K562 (cell line): ENCODE results near the gene RNASE2.

Experiments
- CBX2 ChIP-seq: fragments of 200-600 bp; sonication (generic); IDR thresholded peaks from one replicate; pipeline ENCODE4 v1.6.1; 2012; ENCODE audit warnings: mild to moderate bottlenecking, low read length, inconsistent platforms; ENCODE audit not compliant: insufficient read depth, poor library complexity, severe bottlenecking
- EP400 ChIP-seq: fragments of 450-650 bp; IDR thresholded peaks from 2 replicates; pipeline ENCODE4 v1.6.1; 2017; ENCODE audit warnings: antibody characterized with exemption, mild to moderate bottlenecking, moderate library complexity
- EZH2 ChIP-seq: IDR thresholded peaks from 2 replicates; pipeline ENCODE4 v1.6.1; 2012; ENCODE audit warnings: low read depth, mild to moderate bottlenecking, inconsistent platforms, low read length, borderline replicate concordance
- FOXA1 ChIP-seq: fragments of 450-650 bp; IDR thresholded peaks from 2 replicates; pipeline ENCODE4 v1.6.1; 2016; ENCODE audit warnings: mild to moderate bottlenecking, borderline replicate concordance
- FOXJ3 ChIP-seq: sonication (generic); formaldehyde crosslinking; IDR thresholded peaks from 2 replicates; pipeline ENCODE4 v1.4.0; 2020; ENCODE audit warnings: mild to moderate bottlenecking, missing genetic modification reagents
- JUN ChIP-seq, 2 experiments: sonication (generic) in 1 of 2; formaldehyde crosslinking in 1 of 2; IDR thresholded peaks; 2 replicates each; pipeline versions ENCODE4 v1.6.1 to v1.8.0; 2012 to 2022; ENCODE audit warnings: borderline replicate concordance in 2 of 2, mild to moderate bottlenecking in 2 of 2, improper control_type of control experiment in 1 of 2, low read depth in 1 of 2, low read length in 1 of 2, missing genetic modification reagents in 1 of 2
- NBN ChIP-seq: fragments of 450-650 bp; IDR thresholded peaks from 2 replicates; pipeline ENCODE4 v1.6.1; 2016; ENCODE audit warnings: low read depth, mild to moderate bottlenecking
- NCOR1 ChIP-seq: fragments of 450-650 bp; IDR thresholded peaks from 2 replicates; pipeline ENCODE4 v1.6.1; 2016; ENCODE audit warnings: mild to moderate bottlenecking, moderate library complexity
- RBBP5 ChIP-seq: fragments of 200-600 bp; sonication (generic); IDR thresholded peaks from 2 replicates; pipeline ENCODE4 v1.6.1; 2012; ENCODE audit warnings: borderline replicate concordance, mild to moderate bottlenecking, low read length, control low read depth, inconsistent platforms; ENCODE audit not compliant: insufficient read depth, poor library complexity, severe bottlenecking
- YY1 ChIP-seq, 3 experiments: IDR thresholded peaks; 2 replicates each; pipeline ENCODE4 v1.6.1; 2011; ENCODE audit warnings: low read length in 2 of 3, mild to moderate bottlenecking in 2 of 3, moderate library complexity in 2 of 3, borderline replicate concordance in 1 of 3, control low read depth in 1 of 3, low read depth in 1 of 3; ENCODE audit not compliant: insufficient read depth in 3 of 3, insufficient replicate concordance in 2 of 3, control insufficient read depth in 1 of 3, insufficient read length in 1 of 3; ENCODE audit errors: extremely low read depth in 1 of 3
- ZNF274 ChIP-seq: IDR thresholded peaks from 2 replicates; pipeline ENCODE4 v1.6.1; 2011; ENCODE audit warnings: low read depth, mild to moderate bottlenecking, low read length, moderate library complexity, borderline replicate concordance
- TF ChIP-seq, protein P1 (sequence below), 3 experiments: IDR thresholded peaks in 2 of 3; conservative IDR thresholded peaks in 1 of 3; 2 replicates each; pipeline ENCODE4 v1.5.1; 2011 to 2012; ENCODE audit warnings: low read length in 3 of 3, mild to moderate bottlenecking in 3 of 3, control low read depth in 2 of 3, improper control_type of control experiment in 1 of 3, inconsistent platforms in 1 of 3, low read depth in 1 of 3, mixed read lengths in 1 of 3, moderate library complexity in 1 of 3; ENCODE audit not compliant: insufficient read depth in 2 of 3
- TF ChIP-seq, protein P2 (sequence below), 2 experiments: fragments of 450-650 bp in 1 of 2; sonication (generic) in 1 of 2; formaldehyde crosslinking in 1 of 2; IDR thresholded peaks in 1 of 2; conservative IDR thresholded peaks in 1 of 2; 2 replicates each; pipeline versions ENCODE4 v1.6.1 to v1.8.1; 2016 to 2023; ENCODE audit warnings: mild to moderate bottlenecking in 2 of 2, moderate library complexity in 2 of 2, inconsistent platforms in 1 of 2, missing genetic modification reagents in 1 of 2

DNA sequence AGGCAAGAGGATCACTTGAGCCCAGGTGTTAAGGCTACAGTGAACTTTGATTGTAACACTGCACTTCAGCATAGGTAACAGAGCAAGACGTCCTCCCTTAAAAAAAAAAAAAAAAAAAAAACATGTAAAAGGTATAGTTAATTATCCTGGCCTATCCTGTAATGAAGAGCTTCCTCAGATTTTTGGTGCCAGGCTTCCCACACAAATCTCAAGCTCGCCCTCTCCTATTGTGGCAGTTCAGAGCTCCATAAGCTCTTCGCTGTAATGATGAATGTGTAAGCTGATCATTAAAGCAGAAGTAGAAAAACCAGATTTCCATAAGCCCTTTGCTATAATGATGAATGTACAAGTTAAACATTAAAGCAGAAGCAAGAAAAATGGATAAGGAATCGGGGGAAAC lies 41.8 kb downstream of the RNASE2 start:
- no peak for TF ChIP-seq JUN (IDR thresholded peaks at IDR 0.05; ENCODE audit: borderline replicate concordance, low read depth, low read length)
- no peak for TF ChIP-seq JUN (CRISPR knock-in tag; IDR thresholded peaks at IDR 0.05; ENCODE audit: borderline replicate concordance)
- TF ChIP-seq NBN = no peak
- TF ChIP-seq CBX2 = no peak
- TF ChIP-seq EZH2 = no peak
- TF ChIP-seq, protein P1, sequence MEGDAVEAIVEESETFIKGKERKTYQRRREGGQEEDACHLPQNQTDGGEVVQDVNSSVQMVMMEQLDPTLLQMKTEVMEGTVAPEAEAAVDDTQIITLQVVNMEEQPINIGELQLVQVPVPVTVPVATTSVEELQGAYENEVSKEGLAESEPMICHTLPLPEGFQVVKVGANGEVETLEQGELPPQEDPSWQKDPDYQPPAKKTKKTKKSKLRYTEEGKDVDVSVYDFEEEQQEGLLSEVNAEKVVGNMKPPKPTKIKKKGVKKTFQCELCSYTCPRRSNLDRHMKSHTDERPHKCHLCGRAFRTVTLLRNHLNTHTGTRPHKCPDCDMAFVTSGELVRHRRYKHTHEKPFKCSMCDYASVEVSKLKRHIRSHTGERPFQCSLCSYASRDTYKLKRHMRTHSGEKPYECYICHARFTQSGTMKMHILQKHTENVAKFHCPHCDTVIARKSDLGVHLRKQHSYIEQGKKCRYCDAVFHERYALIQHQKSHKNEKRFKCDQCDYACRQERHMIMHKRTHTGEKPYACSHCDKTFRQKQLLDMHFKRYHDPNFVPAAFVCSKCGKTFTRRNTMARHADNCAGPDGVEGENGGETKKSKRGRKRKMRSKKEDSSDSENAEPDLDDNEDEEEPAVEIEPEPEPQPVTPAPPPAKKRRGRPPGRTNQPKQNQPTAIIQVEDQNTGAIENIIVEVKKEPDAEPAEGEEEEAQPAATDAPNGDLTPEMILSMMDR (IDR thresholded peaks at IDR 0.05 in 2 of 3, conservative IDR thresholded peaks at IDR 0.05 in 1 of 3; ENCODE audit: insufficient read depth in 2 of 3, low read depth in 1 of 3, low read length in 3 of 3) = no peak
- no peak for TF ChIP-seq FOXJ3 (CRISPR knock-in tag)
- TF ChIP-seq NCOR1 = no peak
- TF ChIP-seq EP400 = no peak
- TF ChIP-seq YY1 (IDR thresholded peaks at IDR 0.05; ENCODE audit: borderline replicate concordance in 1 of 3, control insufficient read depth in 1 of 3, extremely low read depth in 1 of 3, insufficient read depth in 3 of 3, insufficient read length in 1 of 3, insufficient replicate concordance in 2 of 3, low read depth in 1 of 3, low read length in 2 of 3) = no peak
- TF ChIP-seq RBBP5 = no peak
- TF ChIP-seq FOXA1 = no peak
- no peak for TF ChIP-seq ZNF274
- TF ChIP-seq, protein P2, sequence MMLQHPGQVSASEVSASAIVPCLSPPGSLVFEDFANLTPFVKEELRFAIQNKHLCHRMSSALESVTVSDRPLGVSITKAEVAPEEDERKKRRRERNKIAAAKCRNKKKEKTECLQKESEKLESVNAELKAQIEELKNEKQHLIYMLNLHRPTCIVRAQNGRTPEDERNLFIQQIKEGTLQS (IDR thresholded peaks at IDR 0.05) = no peak
- TF ChIP-seq, protein P2 (CRISPR knock-in tag; conservative IDR thresholded peaks at IDR 0.05) = no peak
